ENCODE measurements around the gene UVRAG. TPM values are rescaled to one million over a fixed set of nuclear protein-coding genes. Genes with fewer than 3 reads are reported as not detected.

The UVRAG gene
- total RNA-seq, 1 experiment from 2014 or later, result 29.5 TPM

DNA sequence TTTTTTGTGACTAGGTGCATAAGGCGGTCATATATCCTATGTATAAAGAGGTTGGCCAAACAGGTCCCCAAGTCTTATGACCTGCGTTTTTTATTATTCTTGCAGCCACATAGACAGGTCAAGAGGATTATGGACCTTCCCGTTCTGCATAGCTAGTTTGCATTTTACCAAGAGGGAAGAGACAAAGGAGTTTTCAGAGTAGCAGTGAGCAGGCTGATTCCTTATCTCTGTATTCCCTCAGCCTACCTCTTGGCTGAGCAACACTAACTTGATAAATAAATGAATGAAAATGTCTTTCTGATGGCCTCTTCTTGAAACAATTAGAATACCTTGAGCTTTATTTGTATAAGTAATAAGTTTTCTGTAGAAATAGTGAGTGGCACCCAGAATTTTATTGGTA lies 210.8 kb downstream of the UVRAG start:
- peaks cover 20% of the 10 kb centered on the region; the same call in 1 of the 2 replicates for H3K9me3 ChIP-seq (ENCODE audit: control insufficient read depth, insufficient read depth, low read depth, low read length)
- DNase-seq (ENCODE audit: low read depth, low spot score), result no peak
- intact Hi-C loops (cut with micrococcal nuclease; ENCODE audit: unreplicated experiment), result no loop called here
- ChIA-PET POLR2A (no interaction called here), CTCF (no interaction called here)
- TF ChIP-seq, protein P1, sequence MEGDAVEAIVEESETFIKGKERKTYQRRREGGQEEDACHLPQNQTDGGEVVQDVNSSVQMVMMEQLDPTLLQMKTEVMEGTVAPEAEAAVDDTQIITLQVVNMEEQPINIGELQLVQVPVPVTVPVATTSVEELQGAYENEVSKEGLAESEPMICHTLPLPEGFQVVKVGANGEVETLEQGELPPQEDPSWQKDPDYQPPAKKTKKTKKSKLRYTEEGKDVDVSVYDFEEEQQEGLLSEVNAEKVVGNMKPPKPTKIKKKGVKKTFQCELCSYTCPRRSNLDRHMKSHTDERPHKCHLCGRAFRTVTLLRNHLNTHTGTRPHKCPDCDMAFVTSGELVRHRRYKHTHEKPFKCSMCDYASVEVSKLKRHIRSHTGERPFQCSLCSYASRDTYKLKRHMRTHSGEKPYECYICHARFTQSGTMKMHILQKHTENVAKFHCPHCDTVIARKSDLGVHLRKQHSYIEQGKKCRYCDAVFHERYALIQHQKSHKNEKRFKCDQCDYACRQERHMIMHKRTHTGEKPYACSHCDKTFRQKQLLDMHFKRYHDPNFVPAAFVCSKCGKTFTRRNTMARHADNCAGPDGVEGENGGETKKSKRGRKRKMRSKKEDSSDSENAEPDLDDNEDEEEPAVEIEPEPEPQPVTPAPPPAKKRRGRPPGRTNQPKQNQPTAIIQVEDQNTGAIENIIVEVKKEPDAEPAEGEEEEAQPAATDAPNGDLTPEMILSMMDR (IDR thresholded peaks at IDR 0.05), result no peak
- no peak for TF ChIP-seq SIN3A (IDR thresholded peaks at IDR 0.05; ENCODE audit: borderline replicate concordance, insufficient read depth, low read depth, low read length)
- TF ChIP-seq POLR2AphosphoS5 (IDR thresholded peaks at IDR 0.05; ENCODE audit: low read depth, low read length), result no peak
- TF ChIP-seq TCF7L2 (IDR thresholded peaks at IDR 0.05; ENCODE audit: low read depth, low read length), result no peak
- TF ChIP-seq, protein P2, sequence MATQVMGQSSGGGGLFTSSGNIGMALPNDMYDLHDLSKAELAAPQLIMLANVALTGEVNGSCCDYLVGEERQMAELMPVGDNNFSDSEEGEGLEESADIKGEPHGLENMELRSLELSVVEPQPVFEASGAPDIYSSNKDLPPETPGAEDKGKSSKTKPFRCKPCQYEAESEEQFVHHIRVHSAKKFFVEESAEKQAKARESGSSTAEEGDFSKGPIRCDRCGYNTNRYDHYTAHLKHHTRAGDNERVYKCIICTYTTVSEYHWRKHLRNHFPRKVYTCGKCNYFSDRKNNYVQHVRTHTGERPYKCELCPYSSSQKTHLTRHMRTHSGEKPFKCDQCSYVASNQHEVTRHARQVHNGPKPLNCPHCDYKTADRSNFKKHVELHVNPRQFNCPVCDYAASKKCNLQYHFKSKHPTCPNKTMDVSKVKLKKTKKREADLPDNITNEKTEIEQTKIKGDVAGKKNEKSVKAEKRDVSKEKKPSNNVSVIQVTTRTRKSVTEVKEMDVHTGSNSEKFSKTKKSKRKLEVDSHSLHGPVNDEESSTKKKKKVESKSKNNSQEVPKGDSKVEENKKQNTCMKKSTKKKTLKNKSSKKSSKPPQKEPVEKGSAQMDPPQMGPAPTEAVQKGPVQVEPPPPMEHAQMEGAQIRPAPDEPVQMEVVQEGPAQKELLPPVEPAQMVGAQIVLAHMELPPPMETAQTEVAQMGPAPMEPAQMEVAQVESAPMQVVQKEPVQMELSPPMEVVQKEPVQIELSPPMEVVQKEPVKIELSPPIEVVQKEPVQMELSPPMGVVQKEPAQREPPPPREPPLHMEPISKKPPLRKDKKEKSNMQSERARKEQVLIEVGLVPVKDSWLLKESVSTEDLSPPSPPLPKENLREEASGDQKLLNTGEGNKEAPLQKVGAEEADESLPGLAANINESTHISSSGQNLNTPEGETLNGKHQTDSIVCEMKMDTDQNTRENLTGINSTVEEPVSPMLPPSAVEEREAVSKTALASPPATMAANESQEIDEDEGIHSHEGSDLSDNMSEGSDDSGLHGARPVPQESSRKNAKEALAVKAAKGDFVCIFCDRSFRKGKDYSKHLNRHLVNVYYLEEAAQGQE (IDR thresholded peaks at IDR 0.05; ENCODE audit: insufficient read depth in 1 of 2, low read depth in 2 of 2, low read length in 1 of 2), result no peak
- no peak overlapping the region for H3K27ac ChIP-seq (ENCODE audit: low read length)
- no peak overlapping the region for H3K4me3 ChIP-seq (ENCODE audit: low read depth in 2 of 2, low read length in 2 of 2)
- no peaks in the 10 kb centered on the region for H3K36me3 ChIP-seq (ENCODE audit: control insufficient read depth, insufficient read depth, low read length)
- in situ Hi-C loops (cut with HindIII; ENCODE audit: low pct_unique_long_range_greater_than_20kb, low sequenced_read_pairs), result no loop called here
- no peak for ATAC-seq
- peaks cover 27% of the 10 kb centered on the region for H3K4me1 ChIP-seq (ENCODE audit: control insufficient read depth, insufficient read depth, low read length)
- BruUV-seq (replicated peaks), result no TSS peak
- H3K27me3 ChIP-seq (ENCODE audit: control insufficient read depth, insufficient read depth, low read length), result no peaks in the 10 kb centered on the region

DNA sequence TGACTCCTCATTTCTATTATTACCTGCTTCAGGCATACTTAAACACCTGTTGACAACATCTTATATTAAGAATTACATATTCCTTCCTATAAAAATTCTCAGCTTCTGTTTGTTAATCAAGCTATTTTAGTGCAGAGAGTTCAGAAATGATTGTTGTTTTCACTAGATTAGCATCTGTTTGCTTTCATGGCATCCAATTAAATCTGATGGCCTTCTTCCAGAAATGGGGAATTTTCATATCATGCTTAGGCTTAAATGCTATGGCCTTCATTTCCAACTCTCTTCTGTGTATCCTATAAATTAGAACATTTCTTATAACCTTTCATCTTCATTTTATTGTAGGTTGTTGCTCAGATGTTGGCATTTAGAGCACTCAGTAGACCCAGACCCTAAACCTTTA lies 211.3 kb downstream of the UVRAG start:
- in situ Hi-C loops (cut with HindIII; ENCODE audit: low pct_unique_long_range_greater_than_20kb, low sequenced_read_pairs) (no loop called here), intact Hi-C loops (cut with micrococcal nuclease; ENCODE audit: unreplicated experiment) (no loop called here)
- Histone ChIP-seq H3K27me3 (ENCODE audit: control insufficient read depth, insufficient read depth, low read length) (no peaks in the 10 kb centered on the region), H3K4me3 (ENCODE audit: low read depth in 2 of 2, low read length in 2 of 2) (no peak overlapping the region), H3K4me1 (ENCODE audit: control insufficient read depth, insufficient read depth, low read length) (peaks cover 31% of the 10 kb centered on the region), H3K9me3 (ENCODE audit: control insufficient read depth, insufficient read depth, low read depth, low read length) (peaks cover 20% of the 10 kb centered on the region; the same call in 1 of the 2 replicates), H3K36me3 (ENCODE audit: control insufficient read depth, insufficient read depth, low read length) (no peaks in the 10 kb centered on the region), H3K27ac (ENCODE audit: low read length) (no peak overlapping the region; the same call in 1 of the 2 replicates)
- no TSS peak for BruUV-seq (replicated peaks)
- DNase-seq (ENCODE audit: low read depth, low spot score), result no peak
- TF ChIP-seq, protein P1 (IDR thresholded peaks at IDR 0.05), result no peak
- TF ChIP-seq TCF7L2 (IDR thresholded peaks at IDR 0.05; ENCODE audit: low read depth, low read length), result no peak
- TF ChIP-seq SIN3A (IDR thresholded peaks at IDR 0.05; ENCODE audit: borderline replicate concordance, insufficient read depth, low read depth, low read length), result no peak
- TF ChIP-seq, protein P2 (IDR thresholded peaks at IDR 0.05; ENCODE audit: insufficient read depth in 1 of 2, low read depth in 2 of 2, low read length in 1 of 2), result no peak
- no peak for TF ChIP-seq POLR2AphosphoS5 (IDR thresholded peaks at IDR 0.05; ENCODE audit: low read depth, low read length)
- POLR2A ChIA-PET, result no interaction called here
- ATAC-seq, result no peak
- CTCF ChIA-PET, result no interaction called here

All from Panc1 (cell line).